Fibroblast of villous mesenchyme (primary cell): Measurements from ENCODE around the gene ALK. TPM values are rescaled to one million over a fixed set of nuclear protein-coding genes. Genes with fewer than 3 reads are reported as not detected.
A peak's percentile ranks its signal among the peaks of the same experiment; 100 is the strongest.

Experiments
- DNase-seq: peaks from one replicate; pipeline ENCODE4 v3.0.0-alpha.2; 2010; ENCODE audit warnings: low read depth
- H3K4me3 ChIP-seq: 2 replicates; pipeline ENCODE4 v1.5.1; 2011; ENCODE audit warnings: low read depth, mild to moderate bottlenecking, low read length
- CTCF ChIP-seq: IDR thresholded peaks from 2 replicates; pipeline ENCODE4 v1.5.1; 2012; ENCODE audit warnings: low read depth, mild to moderate bottlenecking, low read length; ENCODE audit not compliant: insufficient read depth
- total RNA-seq: library from RNA; depleted of rRNA; stranded (reverse); fragments of >200 nt; gene quantifications from 2 replicates; pipeline ENCODE4 v1.2.3, GENCODE V29; 2012

The ALK gene
- total RNA-seq, 1 donor: not detected

GRCh38 chr2:29207352-29208148, 713.8 kb downstream of the ALK start:
- no peak overlapping the region for H3K4me3 ChIP-seq
- no peak for TF ChIP-seq CTCF
- no peak for DNase-seq

- no peak overlapping the region for H3K4me3 ChIP-seq
- no peak for DNase-seq
- TF ChIP-seq CTCF: peak; percentile 2
These were observed 714.4 kb downstream of the ALK start for GRCh38 chr2:29206941-29207340.

- TF ChIP-seq CTCF: no peak
- DNase-seq: peak; percentile 34
- H3K4me3 ChIP-seq: no peak overlapping the region
These were observed 718.4 kb downstream of the ALK start for GRCh38 chr2:29202819-29203495.

GRCh38 chr2:29201979-29202378, 719.4 kb downstream of the ALK start:
- no peak overlapping the region for H3K4me3 ChIP-seq
- DNase-seq: no peak
- no peak for TF ChIP-seq CTCF

GRCh38 chr2:29196792-29197788, 724.3 kb downstream of the ALK start:
- peak; percentile 80 for TF ChIP-seq CTCF
- H3K4me3 ChIP-seq: no peak overlapping the region
- DNase-seq: peak; percentile 60

GRCh38 chr2:29195796-29196195, 725.6 kb downstream of the ALK start:
- DNase-seq: no peak
- H3K4me3 ChIP-seq: no peak overlapping the region
- TF ChIP-seq CTCF: no peak
